CD1c-positive myeloid dendritic cell (primary cell): ENCODE data around the gene CRADD.
"Not testable (repeated sequence)": the region's sequence is repeated elsewhere in the genome, so short reads cannot be mapped to it uniquely, and the experiment has no call there.

Experiments used
- DNase-seq: peaks from one replicate; pipeline ENCODE4 v3.0.0-alpha.2; 2016; ENCODE audit errors: extremely low spot score

The CRADD gene

DNA sequence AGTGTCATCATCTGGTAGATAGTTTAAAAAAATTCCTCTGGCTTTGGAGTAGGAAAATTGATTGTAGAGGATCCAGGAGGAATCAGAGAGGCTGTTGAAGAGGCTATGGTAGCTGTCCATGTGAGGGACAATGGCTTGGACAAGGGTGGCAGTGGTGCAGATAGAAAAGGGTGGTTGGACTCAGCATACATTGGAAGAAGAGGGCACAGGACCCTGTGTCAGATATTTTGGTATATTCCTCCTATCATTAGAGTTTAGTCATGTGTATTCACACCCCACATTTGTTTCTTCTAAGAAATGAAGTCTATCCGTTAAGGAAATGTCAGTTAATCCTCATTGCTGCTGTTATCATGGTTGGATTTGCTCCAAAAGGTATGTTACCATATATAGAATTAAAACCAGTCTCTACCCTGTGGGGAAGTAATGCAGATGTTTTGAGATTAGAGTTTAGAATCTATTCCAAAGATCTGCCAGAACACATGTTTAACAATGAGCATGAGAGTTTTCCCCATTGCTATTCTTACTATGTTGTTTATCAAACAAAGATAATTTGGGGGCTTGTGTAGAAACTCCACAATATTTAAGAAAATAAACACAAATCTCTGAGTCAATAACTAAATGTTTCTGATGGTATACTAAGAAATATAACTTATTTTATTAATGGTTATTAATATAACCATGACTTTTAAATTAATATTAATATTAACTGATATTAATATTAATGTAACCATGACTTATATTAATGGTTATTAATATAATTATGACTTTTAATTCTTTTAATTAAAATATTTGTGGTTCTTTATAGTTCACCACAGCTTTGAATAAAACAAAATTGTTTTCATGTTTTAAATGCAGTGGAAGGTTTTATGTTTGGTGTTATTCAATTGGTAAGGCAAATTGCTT is 80.9 kb downstream of the CRADD start:
- no peak for DNase-seq

DNA sequence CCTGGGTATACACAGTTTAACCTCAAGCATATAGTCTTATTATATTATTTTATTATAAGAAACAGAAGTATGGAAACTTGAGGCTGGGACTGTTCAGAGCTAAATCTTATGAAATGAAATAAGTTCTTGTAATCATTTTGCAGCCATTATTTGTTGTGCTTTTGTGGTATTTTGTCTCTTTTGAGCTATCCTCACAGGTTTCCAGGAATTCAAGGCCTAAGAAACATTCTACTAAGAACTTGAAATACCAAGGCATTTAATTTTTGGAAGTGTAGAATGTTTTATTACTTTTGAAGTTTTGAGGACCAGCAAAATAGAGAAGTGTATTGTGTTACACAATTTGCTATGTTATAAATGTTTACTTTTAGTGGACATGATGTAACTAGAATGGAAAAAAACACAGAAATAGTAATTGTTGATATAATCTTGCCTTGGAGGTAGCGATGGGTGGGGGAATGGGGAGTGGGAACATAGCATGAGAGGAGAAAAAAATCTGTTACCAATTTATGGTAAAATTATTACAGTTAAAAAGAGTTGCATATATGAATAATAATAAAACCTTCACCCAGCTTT is 81.7 kb downstream of the CRADD start:
- DNase-seq, result no peak

DNA sequence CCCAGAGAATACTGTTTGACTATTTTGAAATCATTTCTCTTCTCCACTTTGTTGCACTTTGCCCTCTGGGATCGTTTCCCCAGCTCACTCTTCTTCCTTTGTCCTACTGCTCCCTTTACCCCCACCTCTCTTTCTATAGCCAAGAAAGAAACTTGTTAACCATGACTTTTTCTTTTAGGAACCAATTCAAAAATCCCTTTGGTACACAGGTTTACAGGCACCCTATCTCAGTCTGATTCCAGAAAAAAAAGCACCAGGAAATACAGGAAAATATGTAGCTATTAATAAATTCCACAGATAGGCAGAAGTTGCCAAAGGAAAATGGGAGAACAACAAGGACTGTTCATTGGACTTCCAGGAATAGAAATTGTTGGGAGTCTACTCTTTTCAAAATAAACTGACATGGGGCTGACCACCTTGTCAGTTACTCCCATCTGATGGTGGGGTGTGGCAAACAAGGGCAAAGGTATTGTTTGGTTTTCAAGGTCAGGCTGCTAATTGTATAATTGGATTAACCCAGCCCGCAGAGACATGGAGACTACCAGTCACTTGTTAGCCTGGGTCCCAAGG is 82.4 kb downstream of the CRADD start:
- DNase-seq, result no peak

DNA sequence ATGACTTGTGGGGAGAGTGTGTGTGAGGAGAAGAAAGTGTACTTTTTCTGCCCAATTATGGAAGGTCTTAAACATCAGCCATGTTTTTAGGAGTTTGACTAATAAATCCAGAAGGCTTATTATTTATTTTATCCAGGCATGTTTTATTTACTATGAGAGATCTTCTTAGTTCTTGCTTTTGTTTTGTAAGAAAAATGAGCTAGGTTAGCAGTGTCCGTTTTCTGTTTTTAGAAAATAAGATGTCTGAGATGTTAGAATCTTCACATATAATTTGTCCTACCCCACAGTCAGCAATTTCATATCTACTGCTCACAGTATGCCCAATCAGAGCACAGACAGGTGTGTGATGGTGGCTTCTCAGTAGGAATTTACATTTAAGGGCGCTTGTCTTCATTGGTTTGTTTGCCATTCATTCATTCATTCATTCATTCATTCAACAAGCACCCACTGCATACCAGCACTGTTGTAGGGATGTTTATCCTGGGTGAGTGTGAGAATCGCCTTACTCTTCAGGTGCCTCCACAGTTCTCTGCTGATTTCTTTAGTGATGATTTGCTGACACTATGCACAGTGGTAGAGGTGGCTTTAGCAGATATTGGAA is 83.2 kb downstream of the CRADD start:
- no peak for DNase-seq

DNA sequence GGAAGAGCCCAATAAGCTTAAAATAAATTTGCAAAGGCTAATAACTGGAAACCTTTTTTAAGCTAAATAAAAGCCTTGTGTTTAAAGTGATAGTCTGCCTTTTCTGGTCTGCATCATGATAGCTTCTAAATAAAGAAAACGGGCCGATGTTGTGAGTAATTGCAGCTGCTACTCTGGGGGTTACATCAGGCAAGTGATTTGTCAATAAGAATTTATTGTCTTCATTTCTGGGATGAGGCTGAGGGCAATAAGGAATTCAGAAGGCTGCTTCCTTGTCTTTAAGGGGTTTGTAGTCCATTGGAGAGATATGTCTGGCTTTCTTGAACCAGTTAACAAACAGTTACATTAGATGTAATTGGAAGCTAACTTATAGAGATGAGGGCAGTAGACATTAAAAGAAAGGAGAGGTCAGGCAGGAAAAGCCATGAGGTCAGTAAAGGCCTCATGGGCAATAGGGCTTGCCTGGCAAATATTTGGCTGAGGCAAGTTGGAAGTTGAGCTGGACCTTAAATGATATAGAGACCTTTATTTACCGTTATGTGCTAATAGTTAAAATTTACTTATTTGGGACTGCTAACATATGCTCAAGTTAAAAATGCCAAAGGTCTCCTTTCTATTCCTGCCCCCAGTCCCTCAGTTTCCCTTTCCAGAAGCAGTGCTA is 85.0 kb downstream of the CRADD start:
- no peak for DNase-seq

DNA sequence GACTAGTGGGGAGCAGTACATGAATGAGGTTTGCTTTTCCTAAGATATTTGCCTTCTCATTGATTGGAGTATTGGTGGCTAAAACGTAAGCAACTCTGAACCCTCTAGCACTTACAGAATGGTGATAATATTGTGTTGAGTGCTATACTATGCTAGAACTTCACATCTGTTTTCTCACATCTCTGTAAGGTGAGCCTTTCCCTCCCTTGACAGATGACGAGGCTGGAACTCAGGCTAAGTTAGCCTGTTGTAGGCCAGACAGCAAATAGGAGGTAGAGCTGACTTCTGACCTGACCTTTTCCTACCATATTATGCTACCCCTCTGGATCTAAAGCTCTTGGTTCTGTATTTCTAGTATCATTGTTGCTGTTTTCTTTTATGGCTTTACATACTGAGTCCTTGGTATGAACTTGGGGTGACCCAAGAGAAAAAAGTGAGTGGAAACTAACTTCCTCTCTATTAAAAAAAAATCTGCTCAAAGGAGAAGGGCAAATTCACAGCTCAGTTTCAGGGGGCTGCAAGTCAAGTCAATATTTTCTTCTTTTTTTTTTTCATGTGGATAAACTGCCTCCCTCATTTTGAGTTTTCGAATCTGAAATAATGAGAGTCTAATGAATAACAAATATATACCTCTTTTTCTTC is 85.9 kb downstream of the CRADD start:
- no peak for DNase-seq

DNA sequence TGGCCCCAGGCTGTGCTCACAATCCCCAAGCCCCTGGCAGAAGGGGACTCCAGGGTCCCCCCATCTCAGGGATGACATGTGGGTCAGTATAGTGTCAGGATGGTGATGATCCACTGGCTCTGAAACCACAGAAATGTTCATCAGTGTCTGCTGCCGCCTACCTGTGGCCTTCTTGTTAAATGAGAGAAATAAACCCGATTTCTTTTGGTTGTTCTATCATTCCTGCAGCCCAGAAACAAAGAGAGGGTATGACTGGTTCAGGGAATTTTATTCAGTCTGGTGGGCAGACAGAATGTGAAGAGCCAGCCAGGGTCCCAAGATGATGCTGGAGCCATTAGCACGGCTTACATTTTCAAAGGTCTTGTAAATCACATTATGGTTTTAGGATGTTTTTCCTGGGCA is 86.6 kb downstream of the CRADD start:
- DNase-seq, result no peak

DNA sequence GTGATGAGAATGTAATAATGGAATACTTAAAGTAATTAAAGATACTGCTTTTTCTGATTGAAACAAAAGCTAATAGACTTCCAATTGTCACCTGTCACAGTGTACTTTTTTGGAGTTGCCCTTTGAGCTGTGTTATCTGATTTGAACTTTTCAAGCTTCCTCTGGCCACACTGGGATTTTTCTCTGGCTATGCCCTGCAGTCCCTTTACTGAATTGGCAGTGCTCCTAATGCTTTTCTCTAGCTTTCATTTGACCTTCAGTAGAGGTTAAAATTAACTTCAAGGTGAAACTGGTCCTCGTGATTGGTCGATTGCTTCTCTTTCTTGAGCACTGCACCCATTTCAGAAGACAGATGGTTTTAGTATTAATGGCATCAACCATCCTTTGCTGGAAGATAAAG is 89.2 kb downstream of the CRADD start:
- no peak for DNase-seq

DNA sequence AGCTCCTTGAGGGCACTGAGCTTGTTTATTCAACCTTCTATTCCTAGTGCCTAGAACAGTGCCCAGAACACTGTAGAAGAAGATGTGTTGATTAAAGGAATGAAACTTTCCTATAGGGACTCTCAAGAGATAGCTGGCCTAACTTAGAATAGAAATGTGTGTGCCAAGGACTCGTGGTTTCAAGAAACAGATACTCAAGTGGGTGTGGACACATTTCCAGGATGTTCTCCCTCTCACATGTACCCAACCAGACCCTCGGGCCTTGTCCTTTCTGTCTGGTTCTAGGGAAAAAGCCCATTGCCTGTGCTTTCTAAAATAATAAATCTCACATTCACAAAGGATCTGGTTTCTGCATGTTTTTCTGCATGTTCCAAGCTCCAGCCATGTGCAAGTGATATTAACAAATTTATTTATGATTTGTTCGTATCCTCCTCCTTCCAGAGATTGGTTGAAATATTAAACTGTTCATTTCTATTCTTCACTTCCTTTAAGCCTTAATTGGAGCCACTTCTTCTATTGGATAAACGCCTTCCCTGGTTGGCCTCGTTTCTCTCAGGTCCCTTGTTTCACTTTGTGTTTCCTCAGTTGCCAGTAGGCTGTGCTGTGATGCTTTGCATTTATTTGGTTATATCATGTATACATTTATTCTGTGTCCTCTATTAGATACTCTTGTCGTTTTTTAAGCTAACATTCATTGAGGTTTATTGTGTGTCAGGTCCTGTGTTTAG is 89.8 kb downstream of the CRADD start:
- DNase-seq, result peak; percentile 53

DNA sequence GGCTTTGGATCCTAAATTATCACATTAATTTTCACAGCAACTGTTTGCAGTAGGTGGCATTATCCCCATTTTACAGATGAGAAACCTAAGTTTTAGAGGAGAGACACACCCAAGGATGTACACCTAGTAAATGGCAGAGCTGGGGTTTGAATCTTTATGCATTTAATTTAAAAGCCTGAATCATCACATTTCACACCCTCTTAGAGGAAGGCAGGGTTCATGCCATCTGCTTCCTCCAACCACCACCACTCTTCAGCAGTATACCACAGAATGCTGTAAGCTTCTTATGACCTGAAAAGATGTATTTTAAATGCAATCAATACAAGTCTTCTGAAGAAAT is 90.3 kb downstream of the CRADD start:
- no peak for DNase-seq

DNA sequence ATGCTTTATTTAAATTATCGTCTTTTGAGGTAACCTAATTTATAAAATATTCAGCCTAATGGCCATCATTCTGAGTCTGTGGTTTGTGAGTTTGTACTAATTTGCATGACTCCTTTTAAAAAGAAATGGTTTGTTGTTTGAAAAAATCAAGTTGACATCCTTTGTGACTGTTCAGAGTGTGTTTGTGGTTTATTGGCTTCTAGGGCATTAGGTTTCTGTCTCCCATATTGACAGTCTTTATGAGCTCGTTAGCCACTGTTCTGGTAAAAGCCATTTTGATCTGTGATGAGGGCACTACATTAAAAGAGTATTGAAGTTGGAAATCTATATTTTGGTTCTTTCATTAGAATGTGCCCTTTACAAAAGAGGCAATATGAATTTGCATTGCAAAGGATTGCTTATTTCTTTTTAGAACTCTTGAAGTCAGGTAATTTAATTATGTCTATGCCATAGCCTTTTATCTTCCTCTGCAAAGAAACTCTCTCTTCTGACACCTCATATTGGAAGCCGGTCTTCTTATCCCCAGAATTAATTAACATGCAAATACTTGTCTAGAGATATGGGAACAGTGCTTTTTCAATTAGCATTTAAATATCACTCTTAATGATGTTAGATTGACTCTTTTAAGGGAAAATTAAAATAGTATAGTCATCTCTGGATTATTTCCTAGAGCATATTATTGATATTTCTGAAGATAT is 95.0 kb downstream of the CRADD start:
- no peak for DNase-seq

DNA sequence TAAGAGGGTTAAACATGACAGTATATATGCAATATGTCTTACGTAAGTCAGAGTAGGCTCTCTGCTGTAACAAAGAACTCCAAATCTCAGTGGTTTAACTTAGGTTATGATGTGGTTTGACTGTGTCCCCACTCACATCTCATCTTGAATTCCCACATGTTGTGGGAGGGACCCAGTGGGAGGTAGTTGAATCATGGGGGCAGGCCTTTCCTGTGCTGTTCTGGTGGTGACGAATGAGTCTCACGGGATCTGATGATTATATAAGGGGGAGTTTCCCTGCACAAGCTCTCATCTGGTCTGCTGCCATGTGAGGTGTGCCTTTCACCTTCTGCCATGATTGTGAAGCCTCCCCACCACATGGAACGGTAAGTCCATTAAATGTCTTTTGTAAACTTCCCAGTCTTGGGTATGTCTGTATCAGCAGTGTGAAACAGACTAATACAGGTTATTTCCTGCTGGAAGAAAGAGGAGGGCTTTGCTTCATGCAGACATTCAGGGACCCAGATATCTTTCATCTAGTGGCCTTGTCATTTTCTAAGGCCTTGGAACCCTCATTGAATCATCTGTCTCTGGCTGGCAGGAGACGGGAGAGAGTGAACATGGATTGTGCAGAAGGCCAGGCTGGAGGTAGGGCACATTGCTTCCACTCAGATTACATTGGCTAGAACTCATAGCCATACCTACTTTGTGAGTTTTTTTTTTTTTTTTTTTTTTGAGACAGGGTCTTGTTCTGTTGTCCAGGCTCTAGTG is 96.1 kb downstream of the CRADD start:
- DNase-seq, result peak; percentile 68

DNA sequence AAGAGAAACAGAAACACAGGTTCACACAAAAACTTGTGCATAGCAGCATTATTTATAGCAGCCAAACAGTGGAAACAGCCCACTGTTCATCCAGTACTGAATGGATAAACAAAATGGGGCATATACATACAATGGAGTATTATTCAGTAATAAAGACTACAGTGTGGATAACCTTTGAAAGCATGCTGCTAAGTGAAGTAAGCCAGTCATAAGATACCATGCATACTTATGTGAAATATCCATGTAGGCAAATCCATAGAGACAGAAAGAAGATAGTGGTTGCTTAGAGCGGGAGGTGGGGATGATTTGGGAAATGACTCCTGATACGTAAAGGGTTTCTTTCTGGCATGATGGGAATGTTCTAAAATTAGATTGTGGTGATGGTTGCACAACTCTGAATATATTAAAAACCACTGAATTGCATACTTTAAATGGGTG is 99.4 kb downstream of the CRADD start:
- DNase-seq, result no peak

DNA sequence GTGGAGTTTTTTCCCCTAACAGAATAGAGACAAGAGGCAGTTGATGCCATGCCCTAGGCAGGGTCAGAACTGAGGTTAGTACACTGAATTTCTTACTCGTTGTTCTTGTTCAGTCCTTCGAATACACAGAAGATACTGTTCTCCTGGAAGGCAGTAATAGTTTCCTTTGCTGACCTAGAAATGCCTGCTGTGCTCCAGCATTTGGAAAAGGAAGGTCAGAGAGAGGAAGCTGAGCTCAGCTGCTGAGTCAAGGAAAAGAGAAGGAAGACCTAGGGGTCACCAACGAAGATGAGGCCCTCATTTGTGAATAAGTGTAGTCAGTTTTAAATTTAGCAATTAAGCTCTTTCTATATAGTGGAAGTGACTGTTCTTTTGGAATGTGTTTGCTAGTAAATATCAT is 100.1 kb downstream of the CRADD start:
- peak; percentile 34 for DNase-seq

DNA sequence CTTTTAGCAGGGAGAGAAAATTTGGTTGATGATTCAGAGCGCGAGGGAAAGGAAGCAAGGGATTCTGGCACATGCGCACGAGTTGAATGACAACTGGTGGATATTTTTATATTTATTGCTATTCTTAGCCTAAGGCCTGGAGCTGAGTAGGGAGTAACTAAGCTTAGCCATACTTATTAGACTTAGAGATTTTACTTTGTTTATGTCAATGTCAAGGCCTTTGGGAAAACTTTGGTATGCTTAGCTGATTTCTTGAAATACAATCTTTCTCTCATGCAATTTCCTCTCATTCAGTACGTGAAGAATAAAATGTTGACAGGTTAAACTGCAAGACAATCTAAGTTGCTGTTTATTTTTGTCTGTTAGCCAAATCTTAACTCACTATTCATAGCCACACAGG is 101.1 kb downstream of the CRADD start:
- no peak for DNase-seq

DNA sequence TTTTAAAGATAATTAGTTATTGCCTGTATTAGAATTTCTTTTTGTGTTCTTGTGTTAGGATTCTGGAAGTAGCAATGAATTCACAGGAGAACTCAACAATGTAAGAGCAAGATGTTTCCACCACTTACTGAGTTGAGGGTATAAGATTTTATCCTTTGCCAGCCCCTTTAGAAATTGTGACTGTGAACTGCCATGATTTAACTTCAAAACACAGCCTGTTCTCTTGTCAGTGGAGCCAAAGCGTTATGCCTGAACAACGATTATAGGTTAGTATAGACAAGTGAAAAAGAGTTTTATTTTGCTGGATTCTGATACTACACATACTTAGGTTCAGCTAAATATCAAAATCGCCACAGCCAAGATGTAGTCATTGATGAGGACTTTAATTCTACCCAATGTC is 101.6 kb downstream of the CRADD start:
- no peak for DNase-seq

DNA sequence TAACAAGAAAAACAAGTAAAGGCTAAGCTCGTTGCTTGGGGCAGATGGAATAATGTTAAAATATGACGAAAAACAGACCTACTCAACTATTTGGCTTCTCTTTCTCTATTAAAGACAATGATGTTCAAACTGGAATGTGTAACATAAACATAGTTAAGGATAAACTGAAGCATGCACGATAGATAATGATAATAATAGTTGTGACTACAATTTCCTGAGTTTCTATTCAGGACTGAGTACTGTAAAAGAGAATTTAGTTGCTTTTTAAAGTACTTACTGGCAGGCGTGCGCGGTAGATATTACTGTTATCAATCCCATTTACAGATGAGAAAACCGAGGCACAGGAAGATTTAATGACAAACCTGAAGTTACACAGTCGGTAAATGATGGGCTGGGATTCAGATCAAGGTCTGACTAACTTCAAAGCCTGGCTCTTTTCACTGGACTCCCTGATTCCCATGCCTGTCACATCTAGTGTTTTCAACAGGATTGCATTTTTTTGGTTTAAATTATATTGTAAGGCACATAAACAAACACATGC is 103.0 kb downstream of the CRADD start:
- no peak for DNase-seq

DNA sequence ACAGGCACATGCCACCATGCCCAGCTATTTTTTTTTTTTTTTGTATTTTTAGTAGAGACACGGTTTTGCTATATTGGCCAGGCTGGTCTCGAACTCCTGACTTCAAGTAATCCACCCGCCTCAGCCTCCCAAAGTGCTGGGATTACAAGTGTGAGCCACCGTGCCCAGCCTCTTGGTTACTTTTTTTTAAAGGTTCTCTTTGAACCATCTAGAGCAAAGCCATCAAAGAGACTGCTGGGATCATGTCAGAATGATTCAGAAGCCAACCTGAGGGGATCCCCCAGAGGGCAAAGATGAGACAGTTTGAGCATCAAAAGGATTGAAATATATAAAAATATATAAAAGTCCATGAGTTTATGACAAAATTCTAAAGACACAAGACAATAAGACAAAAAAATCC is 103.7 kb downstream of the CRADD start:
- not testable (repeated sequence) for DNase-seq

DNA sequence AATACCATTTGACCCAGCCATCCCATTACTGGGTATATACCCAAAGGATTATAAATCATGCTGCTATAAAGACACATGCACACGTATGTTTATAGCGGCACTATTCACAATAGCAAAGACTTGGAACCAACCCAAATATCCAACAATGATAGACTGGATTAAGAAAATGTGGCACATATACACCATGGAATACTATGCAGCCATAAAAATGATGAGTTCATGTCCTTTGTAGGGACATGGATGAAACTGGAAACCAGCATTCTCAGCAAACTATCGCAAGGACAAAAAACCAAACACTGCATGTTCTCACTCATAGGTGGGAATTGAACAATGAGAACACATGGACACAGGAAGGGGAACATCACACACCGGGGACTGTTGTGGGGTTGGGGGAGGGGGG is 104.8 kb downstream of the CRADD start:
- DNase-seq, result not testable (repeated sequence)
